Left lobe of liver (tissue), 2 donors: Measurements from ENCODE around the gene COL4A1. TPM values are rescaled to one million over a fixed set of nuclear protein-coding genes. Genes with fewer than 3 reads are reported as not detected.
"Not testable (repeated sequence)": the region's sequence is repeated elsewhere in the genome, so short reads cannot be mapped to it uniquely, and the experiment has no call there.

ENCODE experiments used
- ATAC-seq: fragments of 200-7000 bp; cut with Tn5 transposase; one replicate; pipeline ENCODE4 v1.9.1; 2020; ENCODE audit warnings: mild to moderate bottlenecking, moderate library complexity
- DNase-seq: peaks from one replicate; pipeline ENCODE4 v3.0.0-alpha.2; 2020; ENCODE audit warnings: low spot score
- total RNA-seq: library from RNA; stranded (reverse); gene quantifications from one replicate; pipeline ENCODE4 v1.2.1, GENCODE V29; 2021
- donor health status: DM: no; HTN: no; CAD: no; lungs with moderate emphysema.
- donor health status: DM: no; HTN: yes; CAD: no.

COL4A1 gene
- total RNA-seq, 1 donor from 2014 or later: 9.1 TPM

GRCh38 chr13:110126391-110126961, 180.5 kb downstream of the COL4A1 start:
- ATAC-seq (peak; percentile 29), DNase-seq (no peak)

- ATAC-seq: no peak
- DNase-seq: no peak
These were observed 181.2 kb downstream of the COL4A1 start for GRCh38 chr13:110125613-110126272.

GRCh38 chr13:110125157-110125556, 181.8 kb downstream of the COL4A1 start:
- DNase-seq (no peak), ATAC-seq (no peak)

- ATAC-seq: no peak
- DNase-seq: no peak
These were observed 182.6 kb downstream of the COL4A1 start for GRCh38 chr13:110124201-110124940.

GRCh38 chr13:110123041-110123809, 183.7 kb downstream of the COL4A1 start:
- ATAC-seq (no peak), DNase-seq (no peak)

- DNase-seq (no peak), ATAC-seq (no peak)
These were observed 185.4 kb downstream of the COL4A1 start for GRCh38 chr13:110121422-110122083.

- DNase-seq (no peak), ATAC-seq (no peak)
These were observed 186.7 kb downstream of the COL4A1 start for GRCh38 chr13:110119935-110120905.

- no peak for ATAC-seq
- DNase-seq: peak; percentile 33
These were observed 188.9 kb downstream of the COL4A1 start for GRCh38 chr13:110118106-110118505.

- DNase-seq (peak; percentile 73), ATAC-seq (peak; percentile 99)
These were observed 190.9 kb downstream of the COL4A1 start for GRCh38 chr13:110116072-110116487.

GRCh38 chr13:110115591-110115990, 191.4 kb downstream of the COL4A1 start:
- no peak for DNase-seq
- no peak for ATAC-seq

GRCh38 chr13:110114316-110114715, 192.6 kb downstream of the COL4A1 start:
- no peak for DNase-seq
- ATAC-seq: no peak

GRCh38 chr13:110113284-110113764, 193.6 kb downstream of the COL4A1 start:
- ATAC-seq (no peak), DNase-seq (peak; percentile 38)

- not testable (repeated sequence) for ATAC-seq
- peak; percentile 29 for DNase-seq
These were observed 194.6 kb downstream of the COL4A1 start for GRCh38 chr13:110112379-110112778.

- DNase-seq (no peak), ATAC-seq (no peak)
These were observed 196.2 kb downstream of the COL4A1 start for GRCh38 chr13:110110783-110111182.

- peak; percentile 42 for DNase-seq
- no peak for ATAC-seq
These were observed 197.0 kb downstream of the COL4A1 start for GRCh38 chr13:110109910-110110309.

GRCh38 chr13:110109140-110109783, 197.7 kb downstream of the COL4A1 start:
- ATAC-seq (no peak), DNase-seq (no peak)

GRCh38 chr13:110108348-110109139, 198.4 kb downstream of the COL4A1 start:
- peak; percentile 95 for ATAC-seq
- DNase-seq: peak; percentile 81
